Brain pericyte (primary cell): ENCODE results near the gene PRSS48.
"Not testable (repeated sequence)": the region's sequence is repeated elsewhere in the genome, so short reads cannot be mapped to it uniquely, and the experiment has no call there.

Experiments used
- DNase-seq: peaks from one replicate; pipeline ENCODE4 v3.0.0-alpha.2; 2012; ENCODE audit warnings: low read depth, low spot score

The PRSS48 gene

GRCh38 chr4:151276787-151277562 is at the start of gene PRSS48:
Gene PRSS48 (plus strand): TSS chr4:151277161. CDS start chr4:151277173, 12 bp downstream.
- no peak for DNase-seq

GRCh38 chr4:151227172-151227571 is 49.8 kb upstream of the PRSS48 start:
- no peak for DNase-seq

- DNase-seq: no peak
These were observed 49.2 kb upstream of the PRSS48 start for GRCh38 chr4:151227731-151228130.

- no peak for DNase-seq
These were observed 48.5 kb upstream of the PRSS48 start for GRCh38 chr4:151228189-151229119.

- DNase-seq: no peak
These were observed 44.9 kb upstream of the PRSS48 start for GRCh38 chr4:151231915-151232595.

- DNase-seq: no peak
These were observed 43.4 kb upstream of the PRSS48 start for GRCh38 chr4:151233600-151233999.

GRCh38 chr4:151235373-151235772 is 41.6 kb upstream of the PRSS48 start:
- not testable (repeated sequence) for DNase-seq

- no peak for DNase-seq
These were observed 40.9 kb upstream of the PRSS48 start for GRCh38 chr4:151236036-151236435.

- DNase-seq: no peak
These were observed 38.5 kb upstream of the PRSS48 start for GRCh38 chr4:151238477-151238876.

- no peak for DNase-seq
These were observed 37.4 kb upstream of the PRSS48 start for GRCh38 chr4:151239608-151240007.

GRCh38 chr4:151242305-151242704 is 34.7 kb upstream of the PRSS48 start:
- DNase-seq: no peak

GRCh38 chr4:151246742-151247141 is 30.2 kb upstream of the PRSS48 start:
- DNase-seq: no peak

- no peak for DNase-seq
These were observed 29.6 kb upstream of the PRSS48 start for GRCh38 chr4:151247395-151247794.

- no peak for DNase-seq
These were observed 28.4 kb upstream of the PRSS48 start for GRCh38 chr4:151248519-151248918.

GRCh38 chr4:151250706-151251105 is 26.3 kb upstream of the PRSS48 start:
- DNase-seq: no peak

GRCh38 chr4:151251603-151252304 is 25.2 kb upstream of the PRSS48 start:
- DNase-seq: no peak

GRCh38 chr4:151255226-151255625 is 21.7 kb upstream of the PRSS48 start:
- not testable (repeated sequence) for DNase-seq

GRCh38 chr4:151255680-151256079 is 21.3 kb upstream of the PRSS48 start:
- not testable (repeated sequence) for DNase-seq

GRCh38 chr4:151256134-151256533 is 20.8 kb upstream of the PRSS48 start:
- DNase-seq: no peak

GRCh38 chr4:151257704-151258103 is 19.3 kb upstream of the PRSS48 start:
- DNase-seq: no peak

GRCh38 chr4:151259752-151260151 is 17.2 kb upstream of the PRSS48 start:
- DNase-seq: no peak
